NCI-H2227 (cell line): ENCODE measurements around the gene SLC45A1.
"Not testable (repeated sequence)": the region's sequence is repeated elsewhere in the genome, so short reads cannot be mapped to it uniquely, and the experiment has no call there.

Experiments
- DNase-seq: peaks from one replicate; lab custom pipeline; 2025; ENCODE audit not compliant: unreplicated experiment; lab: John Stamatoyannopoulos, UW

SLC45A1 gene

GRCh38 chr1:8317647-8318381 lies at the start of gene SLC45A1:
Gene SLC45A1, plus strand, starts transcription at chr1:8318114. Its CDS starts 6,216 bp downstream, at chr1:8324330.
- peak; percentile 87 for DNase-seq

- DNase-seq: no peak
These were observed 44.9 kb upstream of the SLC45A1 start for GRCh38 chr1:8273036-8273435.

GRCh38 chr1:8274352-8274751 lies 43.6 kb upstream of the SLC45A1 start:
- no peak for DNase-seq

GRCh38 chr1:8276173-8276914 lies 41.6 kb upstream of the SLC45A1 start:
- no peak for DNase-seq

GRCh38 chr1:8276932-8277331 lies 41.0 kb upstream of the SLC45A1 start:
- DNase-seq: no peak

- not testable (repeated sequence) for DNase-seq
These were observed 39.2 kb upstream of the SLC45A1 start for GRCh38 chr1:8278677-8279076.

- no peak for DNase-seq
These were observed 35.9 kb upstream of the SLC45A1 start for GRCh38 chr1:8281843-8282509.

- no peak for DNase-seq
These were observed 34.6 kb upstream of the SLC45A1 start for GRCh38 chr1:8283058-8283884.

GRCh38 chr1:8284127-8284526 lies 33.8 kb upstream of the SLC45A1 start:
- no peak for DNase-seq

GRCh38 chr1:8285103-8285502 lies 32.8 kb upstream of the SLC45A1 start:
- no peak for DNase-seq

GRCh38 chr1:8285965-8286364 lies 31.9 kb upstream of the SLC45A1 start:
- no peak for DNase-seq

- no peak for DNase-seq
These were observed 24.8 kb upstream of the SLC45A1 start for GRCh38 chr1:8293118-8293517.

GRCh38 chr1:8293641-8294169 lies 24.2 kb upstream of the SLC45A1 start:
- no peak for DNase-seq

GRCh38 chr1:8294170-8294697 lies 23.7 kb upstream of the SLC45A1 start:
- no peak for DNase-seq

GRCh38 chr1:8297245-8297644 lies 20.7 kb upstream of the SLC45A1 start:
- no peak for DNase-seq

- no peak for DNase-seq
These were observed 18.0 kb upstream of the SLC45A1 start for GRCh38 chr1:8299963-8300362.

GRCh38 chr1:8302081-8302956 lies 15.6 kb upstream of the SLC45A1 start:
- peak; percentile 59 for DNase-seq

GRCh38 chr1:8303141-8303540 lies 14.8 kb upstream of the SLC45A1 start:
- no peak for DNase-seq

GRCh38 chr1:8303876-8304275 lies 14.0 kb upstream of the SLC45A1 start:
- DNase-seq: no peak

GRCh38 chr1:8307628-8308027 lies 10.3 kb upstream of the SLC45A1 start:
- no peak for DNase-seq
